ENCODE data around the gene GALNT16. TPM values are rescaled to one million over a fixed set of nuclear protein-coding genes. Genes with fewer than 3 reads are reported as not detected.
"Not testable (repeated sequence)": the region's sequence is repeated elsewhere in the genome, so short reads cannot be mapped to it uniquely, and the experiment has no call there.

Gene GALNT16
- not detected for total RNA-seq

GRCh38 chr14:69259527-69260189, at the start of gene GALNT16:
GALNT16 (plus strand) TSS chr14:69260158; CDS start chr14:69260291, 133 bp downstream.
- no peaks in the 10 kb centered on the region for H3K9me3 Mint-ChIP-seq
- peaks cover 4% of the 10 kb centered on the region for H3K4me1 Mint-ChIP-seq (ENCODE audit: low read depth)
- ChIA-PET POLR2A (no interaction called here), CTCF (interaction anchor here (0.9 to 6.7 kb wide), 5 partner anchors 16 to 200 kb away, joined by 3 to 42 read pairs (median 4); no protein-coding TSS in a partner anchor)
- H3K36me3 Mint-ChIP-seq, result no peaks in the 10 kb centered on the region
- H3K4me3 Mint-ChIP-seq, result peak within 1 kb of the TSS; percentile 50
- H3K27ac Mint-ChIP-seq, result no peak within 1 kb of the TSS
- intact Hi-C loops (cut with micrococcal nuclease), result no loop called here
- peaks cover 43% of the 10 kb centered on the region for H3K27me3 Mint-ChIP-seq
- DNase-seq, result no peak

DNA sequence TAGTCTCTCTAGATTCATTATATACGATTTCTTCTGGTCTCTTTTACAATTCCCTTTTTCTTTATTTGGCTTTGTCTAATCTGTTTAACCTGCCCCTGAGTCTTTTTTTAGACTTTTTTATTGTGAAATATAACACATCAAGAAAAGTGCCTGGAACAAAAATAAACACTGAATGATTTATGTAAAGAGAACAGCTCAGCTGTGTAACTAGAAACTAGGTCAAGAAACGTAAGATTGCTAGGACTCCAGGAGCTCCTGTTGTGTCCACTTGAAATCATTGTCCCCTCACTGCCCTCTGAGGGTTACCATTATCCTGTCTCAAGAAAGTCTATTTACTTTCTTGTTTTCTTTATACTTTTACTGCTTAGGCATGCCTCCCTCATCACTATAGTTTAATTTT, 45.6 kb upstream of the GALNT16 start:
- DNase-seq, result no peak
- intact Hi-C loops (cut with micrococcal nuclease), result no loop called here
- H3K4me3 Mint-ChIP-seq, result no peak overlapping the region
- H3K36me3 Mint-ChIP-seq, result peaks cover 13% of the 10 kb centered on the region
- no peaks in the 10 kb centered on the region for H3K27me3 Mint-ChIP-seq
- no peaks in the 10 kb centered on the region for H3K9me3 Mint-ChIP-seq
- no peaks in the 10 kb centered on the region for H3K4me1 Mint-ChIP-seq (ENCODE audit: low read depth)
- POLR2A ChIA-PET, result no interaction called here
- CTCF ChIA-PET, result no interaction called here
- H3K27ac Mint-ChIP-seq, result no peak overlapping the region

GRCh38 chr14:69217663-69218062, 42.3 kb upstream of the GALNT16 start:
- POLR2A ChIA-PET; H3K27me3 Mint-ChIP-seq; DNase-seq; H3K4me1 Mint-ChIP-seq (ENCODE audit: low read depth); H3K9me3 Mint-ChIP-seq; H3K27ac Mint-ChIP-seq; intact Hi-C loops (cut with micrococcal nuclease); H3K4me3 Mint-ChIP-seq; CTCF ChIA-PET: not testable (repeated sequence)
- H3K36me3 Mint-ChIP-seq, result peaks cover 15% of the 10 kb centered on the region

DNA sequence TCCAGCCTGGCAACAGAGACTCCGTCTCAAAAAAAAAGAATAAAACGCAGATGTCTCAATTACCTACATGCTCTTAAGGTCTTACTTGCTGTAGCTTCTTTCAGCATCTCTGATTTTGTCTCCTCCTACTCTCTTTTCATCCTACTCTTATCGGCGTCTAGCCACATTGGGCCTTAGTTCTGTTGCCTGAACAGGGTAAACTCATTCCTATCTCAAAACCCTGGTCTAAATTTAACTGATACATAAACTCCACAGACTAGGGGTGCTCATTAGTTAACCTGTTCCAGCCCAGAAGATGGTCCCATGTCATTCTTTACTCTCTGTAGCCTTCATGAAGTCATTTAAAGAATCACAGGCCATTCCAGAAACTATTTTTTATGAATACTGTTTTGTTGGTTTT, 35.0 kb upstream of the GALNT16 start:
- Mint-ChIP-seq H3K36me3 (peaks cover 2% of the 10 kb centered on the region), H3K4me3 (no peak overlapping the region), H3K9me3 (no peaks in the 10 kb centered on the region), H3K27ac (no peak overlapping the region), H3K27me3 (no peaks in the 10 kb centered on the region), H3K4me1 (ENCODE audit: low read depth) (no peaks in the 10 kb centered on the region)
- POLR2A ChIA-PET, result no interaction called here
- no peak for DNase-seq
- intact Hi-C loops (cut with micrococcal nuclease), result no loop called here
- CTCF ChIA-PET, result no interaction called here

DNA sequence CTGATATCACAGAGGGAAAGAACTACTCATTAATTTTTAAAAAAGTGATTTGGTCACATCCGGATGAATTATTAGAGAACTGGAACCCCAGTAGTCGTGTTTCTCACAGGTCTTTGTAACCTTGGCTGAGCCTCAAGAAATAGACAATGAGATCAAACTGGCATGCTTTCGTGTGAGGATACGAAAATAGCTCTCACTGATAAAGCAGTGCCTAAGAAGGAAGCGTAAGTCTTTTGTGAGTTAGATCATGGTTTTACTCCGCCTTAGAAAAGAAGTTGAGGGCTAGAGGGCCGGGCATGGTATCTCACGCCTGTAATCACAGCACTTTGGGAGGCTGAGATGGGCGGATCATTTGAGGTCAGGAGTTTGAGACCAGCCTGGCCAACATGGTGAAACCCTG, 33.8 kb upstream of the GALNT16 start:
- CTCF ChIA-PET, result interaction anchor here (0.6 to 0.7 kb wide), 3 partner anchors 17 to 96 kb away, joined by 3 to 4 read pairs (median 3); no protein-coding TSS in a partner anchor

GRCh38 chr14:69226736-69227135, 33.2 kb upstream of the GALNT16 start:
- CTCF ChIA-PET, result interaction anchor here (0.6 to 0.7 kb wide), 3 partner anchors 16 to 96 kb away, joined by 3 to 4 read pairs (median 3); no protein-coding TSS in a partner anchor
- Mint-ChIP-seq H3K4me1 (ENCODE audit: low read depth) (no peaks in the 10 kb centered on the region), H3K4me3 (no peak overlapping the region), H3K36me3 (peaks cover 4% of the 10 kb centered on the region), H3K27me3 (no peaks in the 10 kb centered on the region), H3K27ac (no peak overlapping the region), H3K9me3 (no peaks in the 10 kb centered on the region)
- POLR2A ChIA-PET, result no interaction called here
- DNase-seq, result no peak
- intact Hi-C loops (cut with micrococcal nuclease), result no loop called here

More for the DNA sequence above, 33.8 kb upstream of the GALNT16 start:
- DNase-seq, result no peak
- no peaks in the 10 kb centered on the region for H3K27me3 Mint-ChIP-seq
- peaks cover 2% of the 10 kb centered on the region for H3K36me3 Mint-ChIP-seq
- no peaks in the 10 kb centered on the region for H3K4me1 Mint-ChIP-seq (ENCODE audit: low read depth)
- H3K9me3 Mint-ChIP-seq, result no peaks in the 10 kb centered on the region
- no peak overlapping the region for H3K4me3 Mint-ChIP-seq
- intact Hi-C loops (cut with micrococcal nuclease), result no loop called here
- H3K27ac Mint-ChIP-seq, result no peak overlapping the region
- POLR2A ChIA-PET, result no interaction called here

DNA sequence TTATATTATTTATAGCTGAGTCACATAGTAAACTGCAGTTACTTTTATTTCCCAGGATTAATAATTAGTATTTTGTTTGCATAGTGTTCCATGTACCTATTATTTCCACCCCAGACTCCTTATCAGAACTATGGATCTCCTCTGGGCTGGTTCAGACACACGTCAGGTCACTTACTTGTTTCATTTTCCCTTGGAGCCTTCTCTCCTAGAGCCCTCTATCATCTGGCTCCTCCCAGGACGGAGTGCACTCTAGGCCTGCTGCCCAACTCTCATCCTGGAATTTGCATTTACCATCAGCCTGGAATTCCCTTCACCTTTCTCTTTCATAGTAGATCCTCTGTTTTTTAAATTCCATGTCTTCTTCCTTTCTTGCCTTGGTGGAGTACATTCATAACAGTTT, 28.5 kb upstream of the GALNT16 start:
- ChIA-PET CTCF (interaction anchor here (0.6 kb wide), 1 partner anchor 204 kb away, joined by 3 read pairs; no protein-coding TSS in a partner anchor), POLR2A (no interaction called here)
- Mint-ChIP-seq H3K27ac (no peak overlapping the region), H3K27me3 (no peaks in the 10 kb centered on the region), H3K36me3 (peaks cover 12% of the 10 kb centered on the region), H3K4me3 (no peak overlapping the region), H3K4me1 (ENCODE audit: low read depth) (peaks cover 6% of the 10 kb centered on the region), H3K9me3 (no peaks in the 10 kb centered on the region)
- DNase-seq, result no peak
- intact Hi-C loops (cut with micrococcal nuclease), result no loop called here

DNA sequence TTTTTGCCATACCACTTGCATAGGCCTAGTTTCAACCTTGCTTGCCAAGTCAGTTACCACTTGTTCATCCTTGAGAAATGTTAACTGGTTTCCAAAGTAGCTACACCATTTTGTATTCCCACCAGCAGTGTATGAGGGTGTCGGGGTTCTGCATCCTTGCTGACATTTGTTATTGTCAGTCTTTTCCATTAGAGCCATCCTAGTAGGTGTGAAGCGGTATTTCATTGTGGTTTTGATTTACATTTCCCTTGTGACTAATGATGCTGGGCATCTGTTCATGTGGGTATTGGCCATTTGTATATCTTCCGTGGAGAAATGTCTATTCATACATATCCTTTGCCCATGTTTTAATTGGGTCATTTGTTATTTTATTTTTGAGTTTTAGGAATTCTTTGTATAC, 27.6 kb upstream of the GALNT16 start:
- Mint-ChIP-seq H3K4me1 (ENCODE audit: low read depth) (peaks cover 6% of the 10 kb centered on the region), H3K27me3 (no peaks in the 10 kb centered on the region), H3K9me3 (no peaks in the 10 kb centered on the region), H3K4me3 (no peak overlapping the region), H3K27ac (no peak overlapping the region), H3K36me3 (peaks cover 12% of the 10 kb centered on the region)
- ChIA-PET POLR2A (no interaction called here), CTCF (interaction anchor here (1.1 kb wide), 2 partner anchors 10 to 103 kb away, joined by 4 to 5 read pairs; no protein-coding TSS in a partner anchor)
- intact Hi-C loops (cut with micrococcal nuclease), result no loop called here
- no peak for DNase-seq

- no peak overlapping the region for H3K27ac Mint-ChIP-seq
- no peak for DNase-seq
- intact Hi-C loops (cut with micrococcal nuclease), result no loop called here
- no peaks in the 10 kb centered on the region for H3K9me3 Mint-ChIP-seq
- ChIA-PET CTCF (interaction anchor here (0.9 to 3.3 kb wide), 3 partner anchors 9 to 226 kb away, joined by 4 to 13 read pairs (median 8); no protein-coding TSS in a partner anchor), POLR2A (no interaction called here)
- peaks cover 15% of the 10 kb centered on the region for H3K36me3 Mint-ChIP-seq
- H3K27me3 Mint-ChIP-seq, result no peaks in the 10 kb centered on the region
- peaks cover 6% of the 10 kb centered on the region for H3K4me1 Mint-ChIP-seq (ENCODE audit: low read depth)
- no peak overlapping the region for H3K4me3 Mint-ChIP-seq
These were observed 25.9 kb upstream of the GALNT16 start for GRCh38 chr14:69234106-69234505.

DNA sequence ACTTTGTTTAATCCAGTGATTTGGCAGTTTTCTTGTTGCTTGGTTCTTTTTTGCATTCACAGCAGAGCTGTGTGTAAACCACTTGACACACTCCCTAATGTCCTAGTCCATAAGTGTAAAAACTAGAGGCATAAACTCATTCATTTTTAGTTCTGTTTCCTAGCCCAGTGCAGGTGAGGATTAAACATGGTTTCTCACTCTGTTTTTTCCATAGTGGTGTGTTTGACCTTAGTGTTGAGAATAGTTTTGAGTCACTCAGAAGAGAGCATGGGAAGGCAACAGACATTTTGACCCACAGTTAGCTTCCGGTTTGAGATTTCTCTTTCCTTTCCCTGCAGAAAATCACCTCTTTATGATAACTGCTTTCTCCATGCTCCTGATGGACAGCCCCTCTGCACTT, 24.2 kb upstream of the GALNT16 start:
- CTCF ChIA-PET, result interaction anchor here (0.9 to 3.3 kb wide), 3 partner anchors 85 to 224 kb away, joined by 3 to 13 read pairs (median 4); no protein-coding TSS in a partner anchor
- Mint-ChIP-seq H3K4me1 (ENCODE audit: low read depth) (peaks cover 6% of the 10 kb centered on the region), H3K36me3 (peaks cover 15% of the 10 kb centered on the region), H3K4me3 (no peak overlapping the region), H3K27ac (peak overlapping the region; percentile 47), H3K27me3 (no peaks in the 10 kb centered on the region), H3K9me3 (no peaks in the 10 kb centered on the region)
- no peak for DNase-seq
- intact Hi-C loops (cut with micrococcal nuclease), result no loop called here
- POLR2A ChIA-PET, result interaction anchor here (0.8 kb wide), 1 partner anchor 107 kb away, joined by 3 read pairs; no protein-coding TSS in a partner anchor

GRCh38 chr14:69237142-69237541, 22.8 kb upstream of the GALNT16 start:
- ChIA-PET POLR2A (no interaction called here), CTCF (interaction anchor here (1.2 to 3.3 kb wide), 2 partner anchors 108 to 222 kb away, joined by 4 to 13 read pairs; no protein-coding TSS in a partner anchor)
- H3K27me3 Mint-ChIP-seq, result no peaks in the 10 kb centered on the region
- H3K4me1 Mint-ChIP-seq (ENCODE audit: low read depth), result peaks cover 6% of the 10 kb centered on the region
- no peak for DNase-seq
- H3K27ac Mint-ChIP-seq, result no peak overlapping the region
- H3K4me3 Mint-ChIP-seq, result no peak overlapping the region
- H3K36me3 Mint-ChIP-seq, result peaks cover 13% of the 10 kb centered on the region
- H3K9me3 Mint-ChIP-seq, result no peaks in the 10 kb centered on the region
- intact Hi-C loops (cut with micrococcal nuclease), result no loop called here

- ChIA-PET CTCF (interaction anchor here (1.2 kb wide), 1 partner anchor 222 kb away, joined by 4 read pairs; no protein-coding TSS in a partner anchor), POLR2A (no interaction called here)
- no peak for DNase-seq
- Mint-ChIP-seq H3K4me1 (ENCODE audit: low read depth) (peaks cover 6% of the 10 kb centered on the region), H3K27ac (no peak overlapping the region), H3K27me3 (no peaks in the 10 kb centered on the region), H3K4me3 (no peak overlapping the region), H3K9me3 (no peaks in the 10 kb centered on the region), H3K36me3 (peaks cover 11% of the 10 kb centered on the region)
- intact Hi-C loops (cut with micrococcal nuclease), result no loop called here
These were observed 22.4 kb upstream of the GALNT16 start for GRCh38 chr14:69237584-69237983.

- peaks cover 6% of the 10 kb centered on the region for H3K4me1 Mint-ChIP-seq (ENCODE audit: low read depth)
- ChIA-PET POLR2A (no interaction called here), CTCF (interaction anchor here (5.2 to 5.5 kb wide), 2 partner anchors 109 to 222 kb away, joined by 40 to 112 read pairs; no protein-coding TSS in a partner anchor)
- no peak overlapping the region for H3K4me3 Mint-ChIP-seq
- intact Hi-C loops (cut with micrococcal nuclease), result no loop called here
- H3K27me3 Mint-ChIP-seq, result no peaks in the 10 kb centered on the region
- no peaks in the 10 kb centered on the region for H3K9me3 Mint-ChIP-seq
- no peak for DNase-seq
- no peak overlapping the region for H3K27ac Mint-ChIP-seq
- H3K36me3 Mint-ChIP-seq, result peaks cover 11% of the 10 kb centered on the region
These were observed 21.1 kb upstream of the GALNT16 start for GRCh38 chr14:69238883-69239282.

Data from activated CD4-positive, alpha-beta memory T cell treated with anti-CD3 and anti-CD28 coated beads for 36 hours (primary cell).